ENCODE measurements around the gene TIGD1.

TIGD1 gene

GRCh38 chr2:232501331-232501771, 49.0 kb downstream of the TIGD1 start:
- no peaks in the 10 kb centered on the region for H3K36me3 Mint-ChIP-seq (ENCODE audit: low read depth)
- peaks cover 2% of the 10 kb centered on the region for H3K4me1 Mint-ChIP-seq (ENCODE audit: low read depth)
- no peak overlapping the region for H3K4me3 Mint-ChIP-seq
- H3K27me3 Mint-ChIP-seq (ENCODE audit: low read depth): peaks cover 44% of the 10 kb centered on the region
- no peaks in the 10 kb centered on the region for H3K9me3 Mint-ChIP-seq
- no peak overlapping the region for H3K27ac Mint-ChIP-seq
- DNase-seq (ENCODE audit: low spot score): no peak

- H3K4me1 Mint-ChIP-seq (ENCODE audit: low read depth): peaks cover 2% of the 10 kb centered on the region
- peaks cover 21% of the 10 kb centered on the region for H3K27me3 Mint-ChIP-seq (ENCODE audit: low read depth)
- DNase-seq (ENCODE audit: low spot score): no peak
- H3K27ac Mint-ChIP-seq: no peak overlapping the region
- H3K9me3 Mint-ChIP-seq: no peaks in the 10 kb centered on the region
- no peak overlapping the region for H3K4me3 Mint-ChIP-seq
- H3K36me3 Mint-ChIP-seq (ENCODE audit: low read depth): no peaks in the 10 kb centered on the region
These were observed 51.9 kb downstream of the TIGD1 start for GRCh38 chr2:232498452-232498851.

Measured in T-helper 2 cell treated with Interferon-gamma antibody and Interleukin-4, amounts not matched to agents 5 μg/mL and 100 μg/mL, for 36 hours (primary cell).